NT2/D1 (cell line): ENCODE results near the gene ATG16L1.

ENCODE experiments used
- SUZ12 ChIP-seq: IDR thresholded peaks from 2 replicates; pipeline ENCODE4 v1.6.1; 2011; ENCODE audit not compliant: insufficient read length, insufficient read depth; ENCODE audit errors: extremely low read depth
- YY1 ChIP-seq: IDR thresholded peaks from 2 replicates; pipeline ENCODE4 v1.6.1; 2011; ENCODE audit not compliant: insufficient read length, insufficient read depth
- ZNF274 ChIP-seq: IDR thresholded peaks from 2 replicates; pipeline ENCODE4 v1.6.1; 2011; ENCODE audit warnings: mild to moderate bottlenecking, low read depth, low read length

DNA sequence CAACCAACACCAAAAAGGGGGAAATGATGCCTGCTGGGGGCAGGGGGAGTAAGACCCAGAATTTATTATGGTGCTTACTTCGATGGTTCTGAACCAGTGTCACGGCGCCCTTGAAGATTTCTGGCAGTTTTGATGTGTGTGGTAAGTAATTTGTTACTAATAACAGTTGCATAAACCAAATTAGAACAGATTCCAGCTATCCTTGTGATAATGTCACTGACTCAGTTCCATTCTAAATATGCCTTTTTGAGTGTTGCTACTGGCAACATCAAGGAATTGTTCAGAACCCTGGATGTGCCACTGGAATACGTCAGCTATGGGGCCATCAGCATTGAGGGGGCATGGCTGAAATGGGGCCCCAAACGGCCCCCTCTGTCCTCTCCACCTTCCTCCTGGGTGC is 67.8 kb downstream of the ATG16L1 start:
- no peak for TF ChIP-seq SUZ12
- TF ChIP-seq YY1, result no peak
- TF ChIP-seq ZNF274, result no peak
